Endodermal cell (in vitro differentiated cells): Measurements from ENCODE around the gene HS3ST3B1. TPM values are rescaled to one million over a fixed set of nuclear protein-coding genes. Genes with fewer than 3 reads are reported as not detected.

Source experiments
- DNase-seq: peaks from one replicate; pipeline ENCODE4 v3.0.0-alpha.2; 2017
- H3K27ac ChIP-seq: 2 replicates; pipeline ENCODE4 v1.5.1; 2013; ENCODE audit warnings: mild to moderate bottlenecking, low read depth, low read length, moderate library complexity
- H3K27me3 ChIP-seq: 2 replicates; pipeline ENCODE4 v1.6.1; 2013; ENCODE audit warnings: mild to moderate bottlenecking, low read length, moderate library complexity; ENCODE audit not compliant: insufficient read depth, control insufficient read depth, poor library complexity, severe bottlenecking
- H3K36me3 ChIP-seq: 2 replicates; pipeline ENCODE4 v1.7.0; 2013; ENCODE audit warnings: mild to moderate bottlenecking, low read length, moderate library complexity; ENCODE audit not compliant: control insufficient read depth, insufficient read depth
- H3K4me1 ChIP-seq: one replicate; pipeline ENCODE4 v1.7.0; 2013; ENCODE audit warnings: low read length; ENCODE audit not compliant: control insufficient read depth, insufficient read depth
- H3K4me3 ChIP-seq: 2 replicates; pipeline ENCODE4 v1.5.1; 2013; ENCODE audit warnings: mild to moderate bottlenecking, low read length, moderate library complexity
- H3K9ac ChIP-seq: 2 replicates; pipeline ENCODE4 v1.6.1; 2013; ENCODE audit warnings: mild to moderate bottlenecking, low read length, moderate library complexity; ENCODE audit not compliant: poor library complexity, severe bottlenecking; ENCODE audit errors: extremely low read depth
- H3K9me3 ChIP-seq: 2 replicates; pipeline ENCODE4 v1.6.1; 2013; ENCODE audit warnings: mild to moderate bottlenecking, low read length, moderate library complexity; ENCODE audit not compliant: control insufficient read depth
- H3K27ac Mint-ChIP-seq: 2 replicates; pipeline ENCODE4 v1.8.0; 2020; ENCODE audit warnings: mixed read lengths
- H3K27me3 Mint-ChIP-seq: 2 replicates; pipeline ENCODE4 v1.8.0; 2021; ENCODE audit warnings: mild to moderate bottlenecking, mixed read lengths; ENCODE audit not compliant: insufficient read depth
- H3K36me3 Mint-ChIP-seq: 2 replicates; pipeline ENCODE4 v1.8.0; 2020; ENCODE audit warnings: low read depth, mixed read lengths
- H3K4me1 Mint-ChIP-seq: 2 replicates; pipeline ENCODE4 v1.8.0; 2020; ENCODE audit warnings: mixed read lengths
- H3K4me3 Mint-ChIP-seq: 2 replicates; pipeline ENCODE4 v1.8.0; 2020; ENCODE audit warnings: mild to moderate bottlenecking, moderate library complexity, mixed read lengths
- H3K9me3 Mint-ChIP-seq: 2 replicates; pipeline ENCODE4 v1.8.0; 2020; ENCODE audit warnings: mild to moderate bottlenecking, mixed read lengths
- WGBS, 2 experiments: methylation state at CpG; one replicate each; pipeline versions ENCODE4 v1.1.5 to v1.1.7; 2013; ENCODE audit warnings: missing lambda C conversion rate in 2 of 2, mixed read lengths in 1 of 2; ENCODE audit not compliant: insufficient coverage in 1 of 2, insufficient read length in 1 of 2; 5-methylcytosine and 5-hydroxymethylcytosine counted together
- total RNA-seq, 2 donors: library from RNA; stranded (reverse); fragmentation: NEBNext Ultra II Directional in 1 of 2; extraction: Animal tissue kit (Norgen Biotek cat#: 25700) in 1 of 2; gene quantifications; 2 replicates in 1 of 2; 3 replicates in 1 of 2; pipeline ENCODE4 v1.2.1, GENCODE V29; 2021
- TF ChIP-seq, protein P1 (sequence below): fragments of 200-600 bp; sonication (generic); conservative IDR thresholded peaks from 2 replicates; pipeline ENCODE4 v1.5.0; 2021; ENCODE audit warnings: antibody characterized with exemption, mild to moderate bottlenecking

Gene HS3ST3B1
- total RNA-seq, 2 donors from 2014 or later: 5.6 to 6.9 TPM

DNA sequence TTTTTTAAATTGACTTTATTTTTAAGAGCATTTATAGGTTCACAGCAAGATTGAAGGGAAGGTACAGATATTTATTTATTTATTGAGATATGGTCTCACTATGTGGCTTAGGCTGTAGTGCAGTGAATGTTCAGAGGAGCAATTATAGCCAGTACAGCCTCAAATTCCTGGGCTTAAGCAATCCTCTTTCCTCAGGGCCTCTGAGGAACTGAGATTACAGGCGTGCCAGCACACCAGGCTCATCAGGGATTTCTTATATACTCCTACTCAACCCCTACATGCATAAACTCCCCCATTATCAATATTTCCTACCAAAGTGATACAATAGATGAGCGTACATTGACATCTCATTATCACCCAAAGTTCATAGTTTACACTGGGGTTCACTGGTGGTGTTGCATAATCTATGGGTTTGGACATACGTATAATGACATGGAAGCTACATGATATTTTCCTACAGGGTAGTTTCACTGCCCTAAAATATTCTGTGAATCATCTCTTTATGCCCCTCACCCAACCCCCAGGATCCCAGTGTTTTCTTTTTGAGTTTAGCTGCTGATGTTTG, 33.5 kb downstream of the HS3ST3B1 start:
- Mint-ChIP-seq H3K4me1 (peaks cover 55% of the 10 kb centered on the region), H3K27me3 (peaks cover 25% of the 10 kb centered on the region), H3K9me3 (no peaks in the 10 kb centered on the region), H3K27ac (no peak overlapping the region), H3K36me3 (peaks cover 2% of the 10 kb centered on the region), H3K4me3 (no peak overlapping the region)
- Histone ChIP-seq H3K9ac (no peak overlapping the region), H3K4me3 (no peak overlapping the region), H3K27ac (no peak overlapping the region), H3K36me3 (no peaks in the 10 kb centered on the region), H3K9me3 (no peaks in the 10 kb centered on the region), H3K27me3 (no peaks in the 10 kb centered on the region), H3K4me1 (peaks cover 19% of the 10 kb centered on the region)
- 92 to 94% methylated on average over 3 of the region's 3 CpGs for WGBS, 2 experiments
- TF ChIP-seq, protein P1, sequence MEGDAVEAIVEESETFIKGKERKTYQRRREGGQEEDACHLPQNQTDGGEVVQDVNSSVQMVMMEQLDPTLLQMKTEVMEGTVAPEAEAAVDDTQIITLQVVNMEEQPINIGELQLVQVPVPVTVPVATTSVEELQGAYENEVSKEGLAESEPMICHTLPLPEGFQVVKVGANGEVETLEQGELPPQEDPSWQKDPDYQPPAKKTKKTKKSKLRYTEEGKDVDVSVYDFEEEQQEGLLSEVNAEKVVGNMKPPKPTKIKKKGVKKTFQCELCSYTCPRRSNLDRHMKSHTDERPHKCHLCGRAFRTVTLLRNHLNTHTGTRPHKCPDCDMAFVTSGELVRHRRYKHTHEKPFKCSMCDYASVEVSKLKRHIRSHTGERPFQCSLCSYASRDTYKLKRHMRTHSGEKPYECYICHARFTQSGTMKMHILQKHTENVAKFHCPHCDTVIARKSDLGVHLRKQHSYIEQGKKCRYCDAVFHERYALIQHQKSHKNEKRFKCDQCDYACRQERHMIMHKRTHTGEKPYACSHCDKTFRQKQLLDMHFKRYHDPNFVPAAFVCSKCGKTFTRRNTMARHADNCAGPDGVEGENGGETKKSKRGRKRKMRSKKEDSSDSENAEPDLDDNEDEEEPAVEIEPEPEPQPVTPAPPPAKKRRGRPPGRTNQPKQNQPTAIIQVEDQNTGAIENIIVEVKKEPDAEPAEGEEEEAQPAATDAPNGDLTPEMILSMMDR: no peak
- no peak for DNase-seq

DNA sequence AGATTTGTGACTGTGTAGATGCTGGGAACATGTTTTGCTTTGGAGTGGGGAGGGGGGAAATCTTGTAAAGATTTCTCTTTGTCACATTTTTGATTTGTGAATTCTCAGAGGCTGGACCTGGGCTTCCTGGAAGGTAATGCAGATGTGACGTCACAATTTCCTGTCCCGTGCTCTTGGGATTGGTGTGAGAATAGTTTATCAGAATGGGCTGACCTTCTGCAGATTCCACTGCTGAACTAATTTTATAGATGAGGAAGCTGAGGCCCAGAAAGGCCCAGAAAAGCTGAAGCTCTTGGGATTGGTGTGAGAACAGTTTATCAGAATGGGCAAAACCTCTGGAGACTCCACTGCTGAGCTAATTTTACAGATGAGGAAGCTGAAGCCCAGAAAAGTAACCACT, 34.0 kb downstream of the HS3ST3B1 start:
- H3K27ac ChIP-seq: no peak overlapping the region
- no peaks in the 10 kb centered on the region for H3K27me3 ChIP-seq
- no peak overlapping the region for H3K4me3 ChIP-seq
- H3K27me3 Mint-ChIP-seq: peaks cover 23% of the 10 kb centered on the region
- TF ChIP-seq, protein P1: no peak
- WGBS, 2 experiments: 98 to 100% methylated on average over 1 to 2 of the region's 2 CpGs
- no peaks in the 10 kb centered on the region for H3K9me3 ChIP-seq
- peaks cover 19% of the 10 kb centered on the region for H3K4me1 ChIP-seq
- H3K36me3 Mint-ChIP-seq: peaks cover 2% of the 10 kb centered on the region
- no peak overlapping the region for H3K4me3 Mint-ChIP-seq
- H3K36me3 ChIP-seq: no peaks in the 10 kb centered on the region
- no peak overlapping the region for H3K9ac ChIP-seq
- H3K9me3 Mint-ChIP-seq: no peaks in the 10 kb centered on the region
- no peak for DNase-seq
- H3K4me1 Mint-ChIP-seq: peaks cover 60% of the 10 kb centered on the region
- H3K27ac Mint-ChIP-seq: no peak overlapping the region

DNA sequence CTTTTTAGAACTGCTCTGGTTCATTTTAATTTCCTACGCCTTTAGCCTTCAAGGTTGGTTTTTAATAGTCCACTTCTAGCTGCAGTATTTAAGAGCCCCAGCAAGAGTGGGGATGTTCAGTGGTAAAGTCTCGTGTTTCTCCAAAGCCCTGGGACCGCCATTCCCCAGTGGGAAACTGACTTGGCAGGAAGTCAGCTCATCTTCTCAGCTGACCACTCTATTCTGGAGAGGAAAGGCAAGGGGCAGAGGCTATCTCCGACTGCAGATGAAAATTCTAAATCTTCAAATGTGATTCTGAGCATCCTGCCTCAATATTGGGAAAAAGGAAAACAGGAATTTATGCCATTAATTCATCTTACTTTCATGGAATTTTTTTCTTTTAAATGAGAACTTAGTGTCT, 35.5 kb downstream of the HS3ST3B1 start:
- Histone ChIP-seq H3K9me3 (no peaks in the 10 kb centered on the region), H3K9ac (no peak overlapping the region), H3K4me3 (no peak overlapping the region), H3K27me3 (no peaks in the 10 kb centered on the region), H3K36me3 (no peaks in the 10 kb centered on the region), H3K27ac (no peak overlapping the region), H3K4me1 (peaks cover 12% of the 10 kb centered on the region)
- H3K36me3 Mint-ChIP-seq: peaks cover 2% of the 10 kb centered on the region
- 89 to 98% methylated on average over 4 of the region's 4 CpGs for WGBS, 2 experiments
- H3K27ac Mint-ChIP-seq: no peak overlapping the region
- no peak overlapping the region for H3K4me3 Mint-ChIP-seq
- no peaks in the 10 kb centered on the region for H3K9me3 Mint-ChIP-seq
- TF ChIP-seq, protein P1: no peak
- H3K27me3 Mint-ChIP-seq: peaks cover 19% of the 10 kb centered on the region
- peaks cover 57% of the 10 kb centered on the region for H3K4me1 Mint-ChIP-seq
- DNase-seq: no peak
